ENCODE results near the gene MYH7.

DNA sequence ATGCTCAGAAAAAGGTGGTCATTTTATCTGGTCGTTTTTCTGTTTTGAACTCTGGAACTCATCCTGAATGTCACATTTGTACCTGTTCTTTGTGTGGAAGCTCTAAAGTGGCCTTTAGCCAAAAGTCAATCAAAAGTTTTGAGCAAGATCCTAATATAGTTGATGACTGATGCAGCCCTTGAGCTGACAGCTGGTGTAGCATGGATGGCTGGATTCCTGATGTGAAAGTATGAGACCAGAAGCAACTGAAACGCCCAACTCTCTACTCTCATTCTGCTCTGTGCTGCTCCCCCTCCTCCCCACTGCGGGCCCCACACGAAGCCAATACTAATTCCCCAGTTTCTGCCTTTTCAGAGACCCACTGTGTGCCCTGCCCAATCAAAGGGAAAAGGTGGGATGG lies 10.3 kb upstream of the MYH7 start:
- TF ChIP-seq, protein P1, sequence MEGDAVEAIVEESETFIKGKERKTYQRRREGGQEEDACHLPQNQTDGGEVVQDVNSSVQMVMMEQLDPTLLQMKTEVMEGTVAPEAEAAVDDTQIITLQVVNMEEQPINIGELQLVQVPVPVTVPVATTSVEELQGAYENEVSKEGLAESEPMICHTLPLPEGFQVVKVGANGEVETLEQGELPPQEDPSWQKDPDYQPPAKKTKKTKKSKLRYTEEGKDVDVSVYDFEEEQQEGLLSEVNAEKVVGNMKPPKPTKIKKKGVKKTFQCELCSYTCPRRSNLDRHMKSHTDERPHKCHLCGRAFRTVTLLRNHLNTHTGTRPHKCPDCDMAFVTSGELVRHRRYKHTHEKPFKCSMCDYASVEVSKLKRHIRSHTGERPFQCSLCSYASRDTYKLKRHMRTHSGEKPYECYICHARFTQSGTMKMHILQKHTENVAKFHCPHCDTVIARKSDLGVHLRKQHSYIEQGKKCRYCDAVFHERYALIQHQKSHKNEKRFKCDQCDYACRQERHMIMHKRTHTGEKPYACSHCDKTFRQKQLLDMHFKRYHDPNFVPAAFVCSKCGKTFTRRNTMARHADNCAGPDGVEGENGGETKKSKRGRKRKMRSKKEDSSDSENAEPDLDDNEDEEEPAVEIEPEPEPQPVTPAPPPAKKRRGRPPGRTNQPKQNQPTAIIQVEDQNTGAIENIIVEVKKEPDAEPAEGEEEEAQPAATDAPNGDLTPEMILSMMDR (IDR thresholded peaks at IDR 0.05; ENCODE audit: poor library complexity, severe bottlenecking) = no peak
- TF ChIP-seq EP300 (conservative IDR thresholded peaks at IDR 0.05; ENCODE audit: poor library complexity, severe bottlenecking) (no peak), POLR2AphosphoS5 (IDR thresholded peaks at IDR 0.05) (no peak), MXI1 (conservative IDR thresholded peaks at IDR 0.05; ENCODE audit: poor library complexity, severe bottlenecking) (no peak), EZH2 (IDR thresholded peaks at IDR 0.05; ENCODE audit: borderline replicate concordance, insufficient read depth, low read length, poor library complexity, severe bottlenecking) (no peak), TAF1 (IDR thresholded peaks at IDR 0.05; ENCODE audit: low read depth) (no peak), RAD21 (conservative IDR thresholded peaks at IDR 0.05) (no peak)

Measured in neural cell (in vitro differentiated cells).